Left renal cortex interstitium (tissue), 4 donors: ENCODE data around the gene RNF214. TPM values are rescaled to one million over a fixed set of nuclear protein-coding genes. Genes with fewer than 3 reads are reported as not detected.

Experiments
- polyA plus RNA-seq, 4 donors: library from polyadenylated mRNA; unstranded; fragments of 120-200 nt; gene quantifications; one replicate each; pipeline ENCODE4 v1.2.1, GENCODE V29; 2013; ENCODE audit not compliant: insufficient read length in 4 of 4

Gene RNF214
- polyA plus RNA-seq, 4 donors, result 24.5 to 36.7 (median 32.9) TPM

Other genes starting within 250 kb of the RNF214 start
- gene SIK3, start 134.2 kb upstream of the RNF214 start, polyA plus RNA-seq, result 10 to 100 TPM; 26.1 to 50.9 (median 35.8) TPM
- 10 to 100 TPM; 71.3 to 77.8 (median 73.8) TPM for gene PAFAH1B2, start 88.4 kb upstream of the RNF214 start, polyA plus RNA-seq
- gene SIDT2, start 53.9 kb upstream of the RNF214 start, polyA plus RNA-seq, result 10 to 100 TPM; 36.9 to 56.2 (median 44.1) TPM
- gene TAGLN, start 33.3 kb upstream of the RNF214 start, polyA plus RNA-seq, result 100 to 1,000 TPM; 133 to 170 (median 142) TPM
- 10 to 100 TPM; 18.5 to 40.5 (median 29.3) TPM for gene PCSK7, start 598 bp upstream of the RNF214 start, polyA plus RNA-seq
- gene BACE1-AS, start 58.7 kb downstream of the RNF214 start, polyA plus RNA-seq, result 10 to 100 TPM; 13.9 to 26.6 (median 19.2) TPM
- 10 to 100 TPM; 52.1 to 64.7 (median 59.3) TPM for gene BACE1, start 83.6 kb downstream of the RNF214 start, polyA plus RNA-seq
- gene CEP164, start 95.2 kb downstream of the RNF214 start, polyA plus RNA-seq, result 10 to 100 TPM; 18.1 to 43.4 (median 31.2) TPM